Measurements from ENCODE around the gene FRMD4A.

DNA sequence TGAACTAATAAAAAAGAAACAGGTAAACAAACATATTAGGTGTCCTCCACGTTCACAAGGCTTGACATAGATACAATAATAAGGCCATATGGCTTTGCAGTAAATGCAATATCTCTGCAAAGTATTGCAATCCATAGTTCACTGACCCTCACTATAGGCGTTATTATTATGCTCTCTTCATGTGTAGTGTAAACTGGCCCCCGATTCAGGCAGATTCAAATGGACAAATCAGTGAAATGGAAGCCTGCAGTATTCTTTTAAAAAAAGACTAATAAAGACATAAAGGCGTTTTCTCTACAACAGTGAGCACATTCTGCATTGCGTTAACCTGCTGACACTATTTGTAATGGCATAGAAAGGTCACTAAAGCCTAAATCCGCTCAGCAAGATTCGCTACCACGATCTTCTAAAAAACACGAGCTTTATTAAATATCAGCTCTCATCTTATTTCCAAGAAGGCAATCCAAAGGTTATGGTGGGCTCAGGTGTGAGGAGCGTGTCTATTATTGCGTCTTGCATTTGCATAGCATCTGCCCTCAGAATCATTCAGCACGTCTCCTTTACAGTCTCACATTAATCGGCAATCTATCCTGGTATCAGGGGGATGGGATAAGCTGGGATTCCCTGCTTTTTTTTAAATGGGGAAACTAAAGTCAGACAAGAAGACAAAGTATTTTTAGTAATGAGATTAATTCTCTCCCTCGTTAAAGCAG is 36.2 kb downstream of the FRMD4A start:
- TF ChIP-seq, protein P1, sequence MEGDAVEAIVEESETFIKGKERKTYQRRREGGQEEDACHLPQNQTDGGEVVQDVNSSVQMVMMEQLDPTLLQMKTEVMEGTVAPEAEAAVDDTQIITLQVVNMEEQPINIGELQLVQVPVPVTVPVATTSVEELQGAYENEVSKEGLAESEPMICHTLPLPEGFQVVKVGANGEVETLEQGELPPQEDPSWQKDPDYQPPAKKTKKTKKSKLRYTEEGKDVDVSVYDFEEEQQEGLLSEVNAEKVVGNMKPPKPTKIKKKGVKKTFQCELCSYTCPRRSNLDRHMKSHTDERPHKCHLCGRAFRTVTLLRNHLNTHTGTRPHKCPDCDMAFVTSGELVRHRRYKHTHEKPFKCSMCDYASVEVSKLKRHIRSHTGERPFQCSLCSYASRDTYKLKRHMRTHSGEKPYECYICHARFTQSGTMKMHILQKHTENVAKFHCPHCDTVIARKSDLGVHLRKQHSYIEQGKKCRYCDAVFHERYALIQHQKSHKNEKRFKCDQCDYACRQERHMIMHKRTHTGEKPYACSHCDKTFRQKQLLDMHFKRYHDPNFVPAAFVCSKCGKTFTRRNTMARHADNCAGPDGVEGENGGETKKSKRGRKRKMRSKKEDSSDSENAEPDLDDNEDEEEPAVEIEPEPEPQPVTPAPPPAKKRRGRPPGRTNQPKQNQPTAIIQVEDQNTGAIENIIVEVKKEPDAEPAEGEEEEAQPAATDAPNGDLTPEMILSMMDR (IDR thresholded peaks at IDR 0.05; ENCODE audit: poor library complexity), result no peak
- no peak for TF ChIP-seq EZH2 (IDR thresholded peaks at IDR 0.05; ENCODE audit: borderline replicate concordance)
- TF ChIP-seq EZH2phosphoT487 (IDR thresholded peaks at IDR 0.05; ENCODE audit: low read depth, severe bottlenecking, unreplicated experiment), result no peak

All from hepatocyte (in vitro differentiated cells).